Measurements from ENCODE around the gene NMNAT3. TPM values are rescaled to one million over a fixed set of nuclear protein-coding genes. Genes with fewer than 3 reads are reported as not detected.

NMNAT3 gene
- polyA plus RNA-seq, 4 donors, result 7.3 to 10.9 (median 9.9) TPM

- no peak for DNase-seq (ENCODE audit: low read depth in 4 of 4, low spot score in 3 of 4)
These were observed 1.7 kb downstream of the NMNAT3 start for GRCh38 chr3:139676108-139676507.

DNA sequence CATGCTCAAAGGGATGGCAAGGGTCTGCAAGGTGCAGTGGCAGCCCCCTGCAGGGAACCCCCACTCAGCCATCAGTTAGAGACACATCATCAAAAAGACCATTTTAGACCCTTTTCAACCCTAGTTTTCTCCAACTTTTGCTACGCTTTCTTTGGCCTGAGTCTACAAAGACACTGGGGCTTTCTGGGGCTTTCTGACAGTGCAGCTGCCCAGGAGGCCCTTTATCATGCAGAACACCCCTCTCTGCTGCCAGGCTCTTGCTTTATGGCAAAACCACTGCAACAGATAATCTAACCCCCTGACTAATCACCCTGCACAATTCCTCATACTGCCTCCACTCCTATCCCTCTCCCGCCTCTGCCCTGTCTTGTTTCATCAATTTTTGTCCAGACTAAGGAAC lies 2.4 kb downstream of the NMNAT3 start:
- no peak for DNase-seq (ENCODE audit: low read depth in 4 of 4, low spot score in 3 of 4)

- no peak for DNase-seq (ENCODE audit: low read depth in 4 of 4, low spot score in 3 of 4)
These were observed 3.1 kb downstream of the NMNAT3 start for GRCh38 chr3:139674571-139675260.

- DNase-seq (ENCODE audit: low read depth in 4 of 4, low spot score in 3 of 4), result no peak
These were observed 4.9 kb downstream of the NMNAT3 start for GRCh38 chr3:139672884-139673283.

DNA sequence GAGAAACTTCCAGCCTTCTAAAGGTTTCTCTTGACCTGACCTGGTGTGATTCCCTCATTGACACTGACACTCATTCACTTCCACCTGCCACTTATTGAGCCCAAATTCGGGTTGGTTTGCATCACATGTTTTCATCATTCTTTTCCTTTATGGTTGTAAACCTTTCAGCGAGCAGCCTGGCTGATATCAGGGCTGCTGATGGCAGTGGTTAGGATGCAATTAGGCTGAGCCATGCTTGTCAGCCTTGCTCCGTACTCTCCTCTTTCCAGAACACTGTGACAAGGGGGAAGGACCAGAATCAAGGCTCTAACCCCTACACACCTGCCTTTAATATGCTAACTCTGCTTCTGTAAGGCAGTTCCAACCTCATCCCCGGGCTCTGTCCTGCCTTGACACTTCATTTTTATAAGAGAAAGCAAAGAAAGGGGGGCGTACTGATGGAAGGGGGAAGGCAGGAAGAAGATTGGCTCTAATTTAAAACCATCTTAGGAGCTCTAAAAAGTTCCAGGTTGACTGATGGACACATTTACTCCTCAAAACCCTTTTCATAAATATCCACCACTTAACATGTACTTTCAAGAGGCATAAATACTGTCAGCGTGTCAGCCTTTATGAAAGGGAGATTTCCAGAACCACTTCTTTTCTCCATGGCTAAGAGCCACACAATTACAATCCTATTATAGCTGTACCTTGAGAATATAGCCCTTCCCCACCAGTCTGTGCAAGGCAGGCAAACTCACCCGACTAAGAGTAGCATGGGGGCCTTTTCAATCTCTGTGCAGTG lies 5.7 kb downstream of the NMNAT3 start:
- DNase-seq (ENCODE audit: low read depth in 4 of 4, low spot score in 3 of 4), result no peak

DNA sequence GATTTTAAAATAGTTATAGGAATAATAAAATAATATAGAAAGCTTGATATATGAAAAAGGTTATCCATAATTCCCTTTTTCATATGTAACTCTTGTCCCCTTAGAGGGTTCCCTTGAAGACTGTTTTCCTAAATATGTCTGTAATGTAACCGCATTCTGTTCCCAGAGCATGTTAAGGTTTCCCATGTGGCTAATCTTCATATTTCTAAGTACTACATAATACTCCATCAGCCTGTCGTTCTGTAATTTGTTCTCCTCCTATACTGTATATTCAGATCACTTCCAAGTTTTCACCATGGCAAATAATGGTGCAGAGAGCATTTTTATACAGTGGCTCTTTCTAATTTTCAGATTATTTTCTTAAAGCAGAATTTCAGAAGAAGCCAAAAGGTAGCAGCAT lies 6.7 kb downstream of the NMNAT3 start:
- no peak for DNase-seq (ENCODE audit: low read depth in 4 of 4, low spot score in 3 of 4)

- no peak for DNase-seq (ENCODE audit: low read depth in 4 of 4, low spot score in 3 of 4)
These were observed 7.6 kb downstream of the NMNAT3 start for GRCh38 chr3:139670196-139670595.

- DNase-seq (ENCODE audit: low read depth in 4 of 4, low spot score in 3 of 4), result no peak
These were observed 9.4 kb downstream of the NMNAT3 start for GRCh38 chr3:139668332-139668731.

- DNase-seq (ENCODE audit: low read depth in 4 of 4, low spot score in 3 of 4), result no peak
These were observed 12.8 kb downstream of the NMNAT3 start for GRCh38 chr3:139664958-139665357.

DNA sequence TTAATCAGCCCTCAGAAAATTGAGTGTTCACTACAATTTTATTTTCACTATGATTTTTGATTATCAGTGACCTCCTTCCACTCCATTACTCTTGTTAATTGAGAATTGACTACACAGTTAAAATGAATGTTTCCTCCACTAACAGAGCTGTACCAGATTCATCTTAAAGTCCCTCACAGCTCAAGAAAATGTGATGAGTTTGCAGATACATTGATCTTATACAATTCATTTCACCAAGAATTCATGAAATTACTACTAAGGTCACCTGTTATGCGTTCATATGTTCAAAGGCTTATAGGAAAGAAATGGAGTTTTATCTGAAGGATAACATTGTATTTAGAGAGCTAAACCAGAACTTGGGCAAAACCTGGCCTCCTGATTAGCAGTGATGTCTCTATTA lies 17.5 kb downstream of the NMNAT3 start:
- DNase-seq (ENCODE audit: low read depth in 4 of 4, low spot score in 3 of 4), result no peak

- DNase-seq (ENCODE audit: low read depth in 4 of 4, low spot score in 3 of 4), result no peak
These were observed 18.3 kb downstream of the NMNAT3 start for GRCh38 chr3:139659511-139659910.

- DNase-seq (ENCODE audit: low read depth in 4 of 4, low spot score in 3 of 4), result no peak
These were observed 19.8 kb downstream of the NMNAT3 start for GRCh38 chr3:139657936-139658335.

- no peak for DNase-seq (ENCODE audit: low read depth in 4 of 4, low spot score in 3 of 4)
These were observed 20.3 kb downstream of the NMNAT3 start for GRCh38 chr3:139657434-139657833.

DNA sequence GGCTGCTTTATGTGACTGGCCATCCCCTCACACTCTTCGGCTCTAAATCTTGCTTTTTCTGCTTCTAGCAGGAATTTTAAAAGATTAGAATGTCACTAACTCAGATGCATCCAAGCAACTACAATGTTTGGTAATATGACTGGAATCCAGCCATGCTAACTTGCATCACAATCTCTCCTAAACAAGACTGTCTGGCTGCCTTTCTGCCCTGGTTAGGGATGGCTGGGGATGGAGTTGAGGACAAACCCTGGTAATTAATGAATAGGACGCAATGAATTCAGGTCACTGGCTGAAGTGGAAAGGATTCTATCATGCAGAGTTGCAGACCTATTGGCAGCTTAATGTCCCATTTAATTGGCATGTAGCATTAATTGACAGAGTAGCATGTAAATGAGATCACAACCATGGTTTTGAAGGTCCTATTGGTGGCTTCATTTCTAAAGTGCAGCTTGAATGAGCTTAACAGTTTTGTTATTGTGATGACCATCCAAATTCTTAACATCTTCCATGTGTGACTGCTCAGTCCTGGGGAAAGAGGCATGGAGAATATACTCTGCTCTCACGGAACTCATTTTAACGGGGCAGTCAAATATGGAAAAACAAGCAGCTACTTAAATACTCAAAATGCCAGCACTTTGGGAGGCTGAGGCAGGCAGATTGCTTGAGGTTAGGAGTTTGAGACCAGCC lies 21.7 kb downstream of the NMNAT3 start:
- DNase-seq (ENCODE audit: low read depth in 4 of 4, low spot score in 3 of 4), result no peak

- DNase-seq (ENCODE audit: low read depth in 4 of 4, low spot score in 3 of 4), result no peak
These were observed 23.0 kb downstream of the NMNAT3 start for GRCh38 chr3:139654637-139655365.

- no peak for DNase-seq (ENCODE audit: low read depth in 4 of 4, low spot score in 3 of 4)
These were observed 24.2 kb downstream of the NMNAT3 start for GRCh38 chr3:139653582-139653981.

GRCh38 chr3:139652561-139652960 lies 25.2 kb downstream of the NMNAT3 start:
- no peak for DNase-seq (ENCODE audit: low read depth in 4 of 4, low spot score in 3 of 4)

DNA sequence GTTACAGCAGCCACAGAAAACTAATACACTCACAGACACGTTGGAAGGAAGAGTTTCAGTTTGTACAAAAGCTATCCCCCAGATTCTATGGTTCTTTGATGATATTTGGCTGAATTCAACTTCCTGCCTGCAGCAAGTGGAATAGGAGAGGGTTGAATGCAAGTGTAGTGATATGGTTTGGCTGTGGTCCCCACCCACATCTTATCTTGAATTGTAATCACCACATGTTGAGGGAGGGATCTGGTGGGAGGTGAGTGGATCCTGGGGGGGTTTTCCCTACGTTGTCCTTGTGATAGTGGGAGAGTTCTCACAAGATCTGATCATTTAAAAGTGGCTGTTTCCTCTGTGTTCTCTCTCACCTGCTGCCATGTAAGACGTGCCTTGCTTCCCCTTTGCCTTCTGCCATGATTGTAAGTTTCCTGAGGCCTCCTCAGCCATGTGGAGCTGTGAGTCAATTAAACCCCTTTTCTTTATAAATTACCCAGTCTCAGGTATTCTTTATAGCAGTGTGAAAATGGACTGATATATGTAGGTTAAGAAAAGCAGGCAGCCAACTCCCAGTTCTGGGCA lies 29.8 kb downstream of the NMNAT3 start:
- no peak for DNase-seq (ENCODE audit: low read depth in 4 of 4, low spot score in 3 of 4)

DNA sequence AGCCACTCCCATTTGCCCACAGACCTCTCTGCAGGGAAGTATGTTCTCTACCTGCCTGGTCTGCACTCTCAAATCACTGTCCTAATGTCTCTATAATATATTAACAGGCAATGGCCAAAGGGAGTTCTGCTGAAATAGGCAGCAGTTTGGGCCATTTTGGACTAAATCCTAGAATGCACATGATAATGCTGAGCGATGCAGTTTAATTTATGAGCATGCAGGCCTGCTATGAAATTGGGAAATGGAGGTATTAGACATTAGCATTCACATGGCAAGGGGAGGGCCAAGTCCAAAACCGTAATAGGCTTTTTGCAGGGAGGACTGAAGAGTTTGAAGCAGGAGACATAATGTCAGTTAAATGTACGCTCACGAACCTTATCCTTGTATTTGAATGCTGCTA lies 31.3 kb downstream of the NMNAT3 start:
- no peak for DNase-seq (ENCODE audit: low read depth in 4 of 4, low spot score in 3 of 4)

DNA sequence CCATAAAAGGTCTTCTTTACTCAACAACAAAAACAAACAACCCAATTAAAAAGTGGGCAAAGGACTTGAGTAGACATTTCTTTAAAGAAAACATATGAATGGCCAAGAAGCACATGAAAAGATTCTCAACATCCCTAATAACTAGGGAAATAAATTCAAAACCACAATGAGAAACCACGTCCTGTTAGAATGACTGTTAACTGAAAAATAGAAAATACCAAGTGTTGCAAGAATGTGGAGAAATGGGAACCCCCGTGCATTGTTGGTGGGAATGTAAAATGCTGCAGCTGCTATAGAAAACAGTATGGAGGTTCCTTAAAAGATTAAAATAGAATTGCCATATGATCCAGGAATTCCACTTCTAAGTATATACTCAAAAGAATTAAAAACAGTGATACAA lies 34.8 kb downstream of the NMNAT3 start:
- DNase-seq (ENCODE audit: low read depth in 4 of 4, low spot score in 3 of 4), result no peak

DNA sequence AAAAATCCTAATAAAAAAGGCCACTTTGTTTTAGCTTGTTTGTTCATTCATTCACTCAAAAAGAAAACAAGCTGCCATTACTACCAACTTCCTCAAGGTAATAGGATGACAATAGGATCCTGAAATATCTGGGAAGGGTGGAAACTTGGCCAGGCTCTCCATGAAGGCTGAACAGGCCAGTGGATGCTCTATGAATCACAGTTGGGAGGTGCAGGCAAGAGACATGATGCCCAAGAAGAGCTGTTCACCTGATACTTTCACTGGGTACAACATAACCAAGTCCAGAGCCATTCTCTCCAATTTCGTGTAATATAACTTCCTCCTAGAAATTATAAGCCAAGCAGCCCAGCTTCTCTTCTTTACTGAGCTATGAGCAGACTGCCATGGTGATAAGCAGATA lies 37.3 kb downstream of the NMNAT3 start:
- no peak for DNase-seq (ENCODE audit: low read depth in 4 of 4, low spot score in 3 of 4)

Data from right renal pelvis (tissue), 4 donors.